ENCODE measurements around the gene DDRGK1.

DNA sequence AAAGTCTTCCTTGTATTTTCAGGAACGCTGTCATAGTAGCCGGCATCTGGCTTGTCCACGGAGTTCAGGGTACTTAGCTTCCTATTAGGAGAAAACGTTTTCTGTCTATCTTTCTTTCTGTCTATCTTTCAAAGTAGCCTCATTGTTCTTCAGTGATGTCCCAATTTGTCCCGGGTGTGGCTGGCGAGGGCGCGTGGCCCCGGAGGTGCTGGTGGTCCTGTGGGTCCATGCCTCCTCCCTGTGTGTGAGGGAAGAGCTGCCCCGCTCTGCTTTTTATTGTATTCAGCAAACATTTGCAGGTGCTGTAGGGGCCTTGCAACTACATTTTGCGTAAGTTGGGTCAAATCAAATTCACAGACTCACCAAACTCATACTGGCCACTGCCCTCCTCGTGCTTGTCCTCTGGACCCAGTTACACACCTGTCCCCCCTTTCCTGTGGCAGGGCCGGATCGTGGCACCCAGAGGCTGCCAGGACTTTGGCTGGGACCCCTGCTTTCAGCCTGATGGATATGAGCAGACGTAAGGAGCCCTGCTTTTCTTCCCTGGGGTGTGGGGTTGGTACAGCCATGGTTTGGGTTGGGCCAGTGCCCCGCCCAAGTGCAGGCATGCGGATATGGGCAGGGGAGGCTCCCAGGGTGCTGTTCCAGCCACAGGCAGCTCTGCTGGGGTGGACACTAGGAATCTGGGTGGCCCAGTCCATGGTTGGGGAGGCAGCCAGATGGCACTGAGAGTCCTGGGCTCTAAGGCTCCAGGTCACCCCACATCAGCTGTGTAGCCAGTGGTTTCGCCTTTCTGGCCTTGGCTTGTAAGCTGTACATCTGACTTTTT is 17.1 kb upstream of the DDRGK1 start:
- TF ChIP-seq CTCF (IDR thresholded peaks at IDR 0.05; ENCODE audit: poor library complexity) (no peak), EZH2 (IDR thresholded peaks at IDR 0.05; ENCODE audit: borderline replicate concordance) (no peak), EZH2phosphoT487 (IDR thresholded peaks at IDR 0.05; ENCODE audit: low read depth, severe bottlenecking, unreplicated experiment) (no peak)
